MM.1S (cell line): Measurements from ENCODE around the gene MMD.

Experiments used
- DNase-seq: peaks from one replicate; pipeline ENCODE4 v3.0.0-alpha.2; 2015
- H2AFZ ChIP-seq: fragments of 300-600 bp; sonication (generic); 2 replicates; pipeline ENCODE4 v1.6.0; 2016; ENCODE audit warnings: antibody characterized with exemption, low read length
- H3F3A ChIP-seq: fragments of 300-600 bp; sonication (generic); 2 replicates; pipeline ENCODE4 v1.6.1; 2016; ENCODE audit warnings: mild to moderate bottlenecking, antibody characterized with exemption, low read length, moderate library complexity, mixed read lengths; ENCODE audit not compliant: insufficient read depth
- H3K27ac ChIP-seq: fragments of 300-600 bp; sonication (generic); 2 replicates; pipeline ENCODE4 v1.5.1; 2016; ENCODE audit warnings: mild to moderate bottlenecking, low read length
- H3K27me3 ChIP-seq: fragments of 300-600 bp; sonication (generic); replicated peaks from 2 replicates; pipeline ENCODE4 v1.6.0; 2016; ENCODE audit warnings: low read length; ENCODE audit not compliant: insufficient read depth
- H3K36me3 ChIP-seq: fragments of 300-600 bp; sonication (generic); replicated peaks from 2 replicates; pipeline ENCODE4 v1.6.1; 2016; ENCODE audit warnings: mild to moderate bottlenecking, low read length, mixed read lengths; ENCODE audit not compliant: insufficient read depth
- H3K4me1 ChIP-seq: fragments of 300-600 bp; sonication (generic); 2 replicates; pipeline ENCODE4 v1.6.1; 2016; ENCODE audit warnings: low read length, mixed read lengths
- H3K4me2 ChIP-seq: fragments of 300-600 bp; sonication (generic); 2 replicates; pipeline ENCODE4 v1.6.0; 2016; ENCODE audit warnings: low read depth, low read length
- H3K4me3 ChIP-seq: fragments of 300-600 bp; sonication (generic); 2 replicates; pipeline ENCODE4 v1.5.1; 2016; ENCODE audit warnings: low read length, mixed read lengths
- H3K79me2 ChIP-seq: fragments of 300-600 bp; sonication (generic); 2 replicates; pipeline ENCODE4 v1.6.1; 2016; ENCODE audit warnings: mixed run types, low read length, mixed read lengths
- H3K9ac ChIP-seq: fragments of 300-600 bp; sonication (generic); 2 replicates; pipeline ENCODE4 v1.6.1; 2016; ENCODE audit warnings: low read length, mixed read lengths
- H3K9me2 ChIP-seq: fragments of 300-600 bp; sonication (generic); replicated peaks from 2 replicates; pipeline ENCODE4 v1.6.1; 2016; ENCODE audit warnings: mild to moderate bottlenecking, low read length, mixed read lengths; ENCODE audit not compliant: insufficient read depth
- H3K9me3 ChIP-seq: fragments of 300-600 bp; sonication (generic); replicated peaks from 2 replicates; pipeline ENCODE4 v1.6.1; 2016; ENCODE audit warnings: mild to moderate bottlenecking, low read length, mixed read lengths; ENCODE audit not compliant: insufficient read depth
- H4K20me1 ChIP-seq: fragments of 300-600 bp; sonication (generic); 2 replicates; pipeline ENCODE4 v1.6.1; 2016; ENCODE audit warnings: mild to moderate bottlenecking, low read length, moderate library complexity, mixed read lengths; ENCODE audit not compliant: insufficient read depth
- EZH2 ChIP-seq: fragments of 300-600 bp; sonication (generic); optimal IDR thresholded peaks from 2 replicates; pipeline ENCODE3; 2017; ENCODE audit warnings: low read depth, mild to moderate bottlenecking, antibody characterized with exemption, low read length, mixed read lengths
- EZH2phosphoT487 ChIP-seq: fragments of 300-600 bp; sonication (generic); IDR thresholded peaks from 2 replicates; pipeline ENCODE4 v1.6.1; 2018; ENCODE audit warnings: antibody characterized with exemption, low read length
- TF ChIP-seq, protein P1 (sequence below): fragments of 300-600 bp; sonication (generic); IDR thresholded peaks from 2 replicates; pipeline ENCODE4 v1.5.1; 2016; ENCODE audit warnings: antibody characterized with exemption, low read length, mixed read lengths

Gene MMD

GRCh38 chr17:55452139-55452790 is 30.6 kb upstream of the MMD start:
- no peak for TF ChIP-seq EZH2phosphoT487
- DNase-seq: peak; percentile 14
- no peaks in the 10 kb centered on the region for H4K20me1 ChIP-seq
- H3K9me2 ChIP-seq: no peaks in the 10 kb centered on the region
- H3K27me3 ChIP-seq: no peaks in the 10 kb centered on the region
- no peak overlapping the region for H3K27ac ChIP-seq
- H3K4me2 ChIP-seq: no peak overlapping the region
- no peak overlapping the region for H2AFZ ChIP-seq
- no peaks in the 10 kb centered on the region for H3K4me1 ChIP-seq
- H3F3A ChIP-seq: no peaks in the 10 kb centered on the region
- H3K4me3 ChIP-seq: no peak overlapping the region
- no peaks in the 10 kb centered on the region for H3K79me2 ChIP-seq
- no peak overlapping the region for H3K9ac ChIP-seq
- H3K9me3 ChIP-seq: no peaks in the 10 kb centered on the region
- H3K36me3 ChIP-seq: no peaks in the 10 kb centered on the region

DNA sequence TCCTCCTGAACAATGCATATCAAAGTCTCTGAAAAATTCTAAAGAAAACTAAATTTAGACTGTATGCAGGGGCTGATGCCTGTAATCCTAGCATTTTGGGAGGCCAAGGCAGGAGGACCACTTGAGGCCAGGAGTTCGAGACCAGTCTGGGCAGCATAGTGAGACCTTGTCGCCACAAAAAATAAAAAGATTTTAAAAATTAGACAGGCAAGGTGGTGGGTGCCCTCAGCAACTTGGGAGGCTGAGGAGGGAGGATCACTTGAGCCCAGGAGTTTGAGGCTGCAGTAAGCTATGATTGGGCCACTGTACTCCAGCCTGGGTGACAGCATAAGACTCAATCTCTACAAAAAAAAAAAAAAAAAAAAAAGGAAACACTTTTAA is 30.1 kb upstream of the MMD start:
- H3K4me1 ChIP-seq: no peaks in the 10 kb centered on the region
- no peaks in the 10 kb centered on the region for H3K27me3 ChIP-seq
- no peaks in the 10 kb centered on the region for H3F3A ChIP-seq
- no peaks in the 10 kb centered on the region for H3K36me3 ChIP-seq
- DNase-seq: no peak
- H3K79me2 ChIP-seq: no peaks in the 10 kb centered on the region
- H4K20me1 ChIP-seq: no peaks in the 10 kb centered on the region
- no peak overlapping the region for H3K4me3 ChIP-seq
- H2AFZ ChIP-seq: no peak overlapping the region
- no peak overlapping the region for H3K4me2 ChIP-seq
- H3K9me3 ChIP-seq: no peaks in the 10 kb centered on the region
- TF ChIP-seq EZH2phosphoT487 (no peak), EZH2 (no peak)
- TF ChIP-seq, protein P1, sequence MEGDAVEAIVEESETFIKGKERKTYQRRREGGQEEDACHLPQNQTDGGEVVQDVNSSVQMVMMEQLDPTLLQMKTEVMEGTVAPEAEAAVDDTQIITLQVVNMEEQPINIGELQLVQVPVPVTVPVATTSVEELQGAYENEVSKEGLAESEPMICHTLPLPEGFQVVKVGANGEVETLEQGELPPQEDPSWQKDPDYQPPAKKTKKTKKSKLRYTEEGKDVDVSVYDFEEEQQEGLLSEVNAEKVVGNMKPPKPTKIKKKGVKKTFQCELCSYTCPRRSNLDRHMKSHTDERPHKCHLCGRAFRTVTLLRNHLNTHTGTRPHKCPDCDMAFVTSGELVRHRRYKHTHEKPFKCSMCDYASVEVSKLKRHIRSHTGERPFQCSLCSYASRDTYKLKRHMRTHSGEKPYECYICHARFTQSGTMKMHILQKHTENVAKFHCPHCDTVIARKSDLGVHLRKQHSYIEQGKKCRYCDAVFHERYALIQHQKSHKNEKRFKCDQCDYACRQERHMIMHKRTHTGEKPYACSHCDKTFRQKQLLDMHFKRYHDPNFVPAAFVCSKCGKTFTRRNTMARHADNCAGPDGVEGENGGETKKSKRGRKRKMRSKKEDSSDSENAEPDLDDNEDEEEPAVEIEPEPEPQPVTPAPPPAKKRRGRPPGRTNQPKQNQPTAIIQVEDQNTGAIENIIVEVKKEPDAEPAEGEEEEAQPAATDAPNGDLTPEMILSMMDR: no peak
- no peaks in the 10 kb centered on the region for H3K9me2 ChIP-seq
- H3K9ac ChIP-seq: no peak overlapping the region
- H3K27ac ChIP-seq: no peak overlapping the region

GRCh38 chr17:55451203-55451641 is 29.6 kb upstream of the MMD start:
- H3K4me2 ChIP-seq: no peak overlapping the region
- no peaks in the 10 kb centered on the region for H3F3A ChIP-seq
- TF ChIP-seq EZH2: no peak
- H2AFZ ChIP-seq: no peak overlapping the region
- no peaks in the 10 kb centered on the region for H3K9me3 ChIP-seq
- H3K9ac ChIP-seq: no peak overlapping the region
- H3K4me1 ChIP-seq: no peaks in the 10 kb centered on the region
- no peaks in the 10 kb centered on the region for H3K9me2 ChIP-seq
- no peaks in the 10 kb centered on the region for H3K79me2 ChIP-seq
- H3K27ac ChIP-seq: no peak overlapping the region
- no peaks in the 10 kb centered on the region for H3K27me3 ChIP-seq
- DNase-seq: no peak
- no peak overlapping the region for H3K4me3 ChIP-seq
- no peaks in the 10 kb centered on the region for H4K20me1 ChIP-seq
- H3K36me3 ChIP-seq: no peaks in the 10 kb centered on the region

DNA sequence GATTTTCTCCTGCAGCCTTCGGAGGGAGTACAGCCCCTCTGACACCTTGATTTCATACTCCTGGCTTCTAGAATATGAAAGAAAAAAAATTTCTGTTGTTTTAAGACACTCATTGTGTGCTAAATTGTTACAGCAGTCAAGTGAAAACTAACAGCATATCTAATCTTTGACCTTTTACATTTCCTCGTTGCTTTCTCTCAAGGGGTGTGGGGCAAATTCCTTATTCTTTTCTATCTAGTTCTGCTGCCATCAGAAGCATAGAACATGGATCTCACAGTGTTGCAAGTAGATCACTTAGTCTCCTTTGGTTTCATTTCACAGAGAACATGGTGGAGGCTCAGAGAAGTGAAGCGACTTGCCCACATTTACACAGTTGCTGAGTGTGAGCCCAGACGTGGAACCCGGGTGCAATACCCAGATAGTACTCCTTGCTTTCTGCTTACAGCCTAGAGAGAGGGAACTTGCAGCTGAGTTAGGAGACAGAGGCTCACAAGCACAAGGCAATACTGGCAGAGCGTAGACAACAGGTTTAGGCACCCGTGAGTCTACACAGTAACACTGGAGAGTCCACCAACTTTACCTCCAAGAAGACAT is 28.7 kb upstream of the MMD start:
- H3K27ac ChIP-seq: no peak overlapping the region

More for the DNA sequence above, 28.7 kb upstream of the MMD start:
- no peak overlapping the region for H3K4me2 ChIP-seq
- no peak overlapping the region for H3K4me3 ChIP-seq
- no peak overlapping the region for H2AFZ ChIP-seq
- H3K27me3 ChIP-seq: no peaks in the 10 kb centered on the region
- H3K79me2 ChIP-seq: no peaks in the 10 kb centered on the region
- no peak for DNase-seq
- no peaks in the 10 kb centered on the region for H3F3A ChIP-seq
- TF ChIP-seq, protein P1: no peak
- TF ChIP-seq EZH2phosphoT487 (no peak), EZH2 (no peak)
- H3K36me3 ChIP-seq: no peaks in the 10 kb centered on the region
- H3K4me1 ChIP-seq: no peaks in the 10 kb centered on the region
- H3K9ac ChIP-seq: no peak overlapping the region
- H3K9me2 ChIP-seq: no peaks in the 10 kb centered on the region
- H4K20me1 ChIP-seq: no peaks in the 10 kb centered on the region
- H3K9me3 ChIP-seq: no peaks in the 10 kb centered on the region
